ENCODE data around the gene ANTXR1. TPM values are rescaled to one million over a fixed set of nuclear protein-coding genes. Genes with fewer than 3 reads are reported as not detected.

Gene ANTXR1
- total RNA-seq, 4 donors from 2014 or later, result 7.1 to 101 (median 15.8) TPM

DNA sequence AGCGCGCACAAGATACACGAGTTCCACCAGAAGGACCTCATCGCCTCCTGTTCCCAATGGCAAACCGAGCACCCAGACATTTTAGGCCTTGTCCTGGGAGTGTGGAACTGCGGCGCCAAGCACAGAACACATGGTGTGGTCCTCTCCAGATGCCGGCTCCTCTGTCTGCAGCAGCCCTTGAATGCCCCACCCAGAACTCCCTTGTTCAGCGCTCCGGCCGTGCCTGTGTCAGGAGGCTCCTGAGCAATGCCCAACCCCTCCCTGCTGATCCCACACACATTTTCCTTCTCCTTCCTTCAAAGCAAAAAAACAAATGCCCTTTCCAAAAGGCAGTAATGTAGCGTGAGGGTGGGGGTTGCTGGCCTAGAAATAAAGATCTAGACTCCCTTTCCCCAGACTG lies 284.2 kb downstream of the ANTXR1 start:
- no peaks in the 10 kb centered on the region for H3K27me3 ChIP-seq
- peaks cover 0 to 1% (median 0%) of the 10 kb centered on the region in 4 donors for H3K4me1 ChIP-seq
- no peak overlapping the region for H3K4me3 ChIP-seq
- H3K9me3 ChIP-seq, result no peaks in the 10 kb centered on the region
- intact Hi-C loops (cut with DNase I; ENCODE audit: low total_unique reads) (no loop called here), in situ Hi-C loops (cut with MboI; ENCODE audit: low pct_ligation_motif_present in 1 of 4, low pct_unique_long_range_greater_than_20kb in 1 of 4, low sequenced_read_pairs in 3 of 4) (no loop called here)
- TF ChIP-seq CTCF (IDR thresholded peaks at IDR 0.05) (no peak), POLR2AphosphoS5 (IDR thresholded peaks at IDR 0.05) (no peak), EP300 (IDR thresholded peaks at IDR 0.05; ENCODE audit: low read depth) (no peak), POLR2A (IDR thresholded peaks at IDR 0.05) (no peak)
- 83% methylated on average over 12 of the region's 12 CpGs; no CpG with 5 or more reads in 1 of the 2 donors for WGBS, 2 donors (ENCODE audit: low coverage in 1 of 2)
- no peak for DNase-seq
- no peaks in the 10 kb centered on the region for H3K36me3 ChIP-seq
- H3K27ac ChIP-seq, result no peak overlapping the region

DNA sequence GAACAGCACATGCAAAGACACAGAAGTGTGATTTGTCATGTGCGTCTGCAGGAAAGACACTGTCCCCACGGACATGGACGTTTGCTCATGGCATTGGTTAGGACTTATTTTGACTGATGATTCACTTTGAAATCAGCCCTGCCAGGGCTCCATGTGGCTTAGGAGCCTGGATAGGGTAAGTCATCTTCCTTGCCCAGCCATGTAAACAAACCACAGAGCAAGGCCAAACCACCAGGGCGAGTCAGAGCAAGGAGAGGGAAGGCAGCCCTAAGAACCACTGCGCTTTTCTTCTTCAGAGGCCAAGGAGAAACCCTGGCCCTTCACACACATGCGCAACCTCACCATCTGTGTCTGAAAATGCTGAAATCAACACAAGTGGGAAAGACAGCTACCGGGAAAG lies 285.3 kb downstream of the ANTXR1 start:
- TF ChIP-seq EP300 (IDR thresholded peaks at IDR 0.05; ENCODE audit: low read depth), result no peak
- no peak for TF ChIP-seq POLR2AphosphoS5 (IDR thresholded peaks at IDR 0.05)
- TF ChIP-seq POLR2A (IDR thresholded peaks at IDR 0.05), result no peak
- TF ChIP-seq CTCF (IDR thresholded peaks at IDR 0.05), result no peak
- no peaks in the 10 kb centered on the region for H3K4me1 ChIP-seq
- no peaks in the 10 kb centered on the region for H3K36me3 ChIP-seq
- no peak for DNase-seq
- H3K4me3 ChIP-seq, result no peak overlapping the region
- H3K27me3 ChIP-seq, result no peaks in the 10 kb centered on the region
- intact Hi-C loops (cut with DNase I; ENCODE audit: low total_unique reads) (no loop called here), in situ Hi-C loops (cut with MboI; ENCODE audit: low pct_ligation_motif_present in 1 of 4, low pct_unique_long_range_greater_than_20kb in 1 of 4, low sequenced_read_pairs in 3 of 4) (no loop called here)
- 74% methylated on average over 7 of the region's 7 CpGs; no CpG with 5 or more reads in 1 of the 2 donors for WGBS, 2 donors (ENCODE audit: low coverage in 1 of 2)
- H3K27ac ChIP-seq, result no peak overlapping the region
- H3K9me3 ChIP-seq, result no peaks in the 10 kb centered on the region

DNA sequence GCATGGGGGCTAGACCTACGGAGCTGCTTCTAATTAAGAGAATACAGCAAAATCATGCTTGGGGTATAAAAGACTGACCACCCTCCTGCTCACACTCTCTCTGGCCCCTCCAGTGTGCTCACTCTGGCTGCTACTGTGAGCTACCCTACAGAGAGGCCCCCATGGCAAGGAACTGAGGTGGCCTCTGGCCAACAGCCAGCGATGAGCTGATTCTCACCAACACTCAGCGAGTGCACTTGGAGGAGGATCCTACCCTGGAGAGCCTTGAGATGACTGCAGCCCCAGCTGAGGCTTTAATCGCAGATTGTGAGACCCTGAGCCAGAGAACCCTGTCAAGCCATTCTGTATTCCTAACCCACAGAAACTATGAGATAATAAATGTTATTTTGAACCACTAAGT lies 285.9 kb downstream of the ANTXR1 start:
- Histone ChIP-seq H3K27ac (no peak overlapping the region), H3K4me3 (no peak overlapping the region), H3K4me1 (no peaks in the 10 kb centered on the region), H3K27me3 (no peaks in the 10 kb centered on the region), H3K9me3 (peaks cover 0 to under 1% of the 10 kb centered on the region in 2 donors), H3K36me3 (no peaks in the 10 kb centered on the region)
- TF ChIP-seq POLR2A (IDR thresholded peaks at IDR 0.05), result no peak
- TF ChIP-seq EP300 (IDR thresholded peaks at IDR 0.05; ENCODE audit: low read depth), result no peak
- TF ChIP-seq POLR2AphosphoS5 (IDR thresholded peaks at IDR 0.05), result no peak
- TF ChIP-seq CTCF (IDR thresholded peaks at IDR 0.05), result no peak
- in situ Hi-C loops (cut with MboI; ENCODE audit: low pct_ligation_motif_present in 1 of 4, low pct_unique_long_range_greater_than_20kb in 1 of 4, low sequenced_read_pairs in 3 of 4), result no loop called here
- WGBS, 2 donors (ENCODE audit: low coverage in 1 of 2), result 79% methylated on average over 4 of the region's 4 CpGs; no CpG with 5 or more reads in 1 of the 2 donors
- intact Hi-C loops (cut with DNase I; ENCODE audit: low total_unique reads), result no loop called here
- DNase-seq, result no peak

Small RNA genes within 50 kb of the gene (small RNA-seq; reads per million reads assigned to genes)
- gene MIR3126 (0 to 0.83 (median 0.35) reads per million in 4 donors), gene RNA5SP96 (0 reads per million in 4 donors), gene RNU6-1216P (0 reads per million in 4 donors)

Other genes starting within 250 kb of the ANTXR1 start
- gene BMP10, start 141.8 kb upstream of the ANTXR1 start, total RNA-seq, result not detected
- gene GKN2, start 60.3 kb upstream of the ANTXR1 start, total RNA-seq, result not detected
- gene GKN1, start 38.5 kb upstream of the ANTXR1 start, total RNA-seq, result not detected